ENCODE measurements around the gene TIMM8B. TPM values are rescaled to one million over a fixed set of nuclear protein-coding genes. Genes with fewer than 3 reads are reported as not detected.
"Not testable (repeated sequence)": the region's sequence is repeated elsewhere in the genome, so short reads cannot be mapped to it uniquely, and the experiment has no call there.

TIMM8B gene
- total RNA-seq, 1 donor = 10.6 TPM

DNA sequence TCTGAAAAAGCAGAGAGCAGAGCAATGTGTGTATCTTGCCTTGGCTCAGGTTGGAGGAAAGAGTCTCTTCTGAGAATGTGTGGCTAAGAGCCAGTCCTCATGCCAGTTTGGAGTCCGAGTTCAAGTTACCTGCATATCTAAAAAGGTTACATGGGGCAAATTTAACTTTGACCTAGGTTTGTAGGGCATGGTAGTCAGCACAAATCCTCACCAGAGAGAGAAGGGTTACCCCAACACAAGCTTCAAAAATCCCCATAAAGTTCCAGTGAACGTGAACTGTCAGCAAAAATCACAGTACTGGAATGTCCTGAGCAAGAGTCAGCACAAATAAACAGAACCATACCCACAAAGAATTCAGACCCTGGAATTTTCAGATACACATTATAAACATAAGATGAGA lies 13.9 kb upstream of the TIMM8B start:
- Histone ChIP-seq H3K4me3 (ENCODE audit: low read length) (no peak overlapping the region), H3K27me3 (ENCODE audit: insufficient read depth, low read length) (no peaks in the 10 kb centered on the region), H3K4me1 (ENCODE audit: insufficient read depth, low read length) (peaks cover 17% of the 10 kb centered on the region), H3K9me3 (ENCODE audit: low read depth, low read length) (no peaks in the 10 kb centered on the region)

DNA sequence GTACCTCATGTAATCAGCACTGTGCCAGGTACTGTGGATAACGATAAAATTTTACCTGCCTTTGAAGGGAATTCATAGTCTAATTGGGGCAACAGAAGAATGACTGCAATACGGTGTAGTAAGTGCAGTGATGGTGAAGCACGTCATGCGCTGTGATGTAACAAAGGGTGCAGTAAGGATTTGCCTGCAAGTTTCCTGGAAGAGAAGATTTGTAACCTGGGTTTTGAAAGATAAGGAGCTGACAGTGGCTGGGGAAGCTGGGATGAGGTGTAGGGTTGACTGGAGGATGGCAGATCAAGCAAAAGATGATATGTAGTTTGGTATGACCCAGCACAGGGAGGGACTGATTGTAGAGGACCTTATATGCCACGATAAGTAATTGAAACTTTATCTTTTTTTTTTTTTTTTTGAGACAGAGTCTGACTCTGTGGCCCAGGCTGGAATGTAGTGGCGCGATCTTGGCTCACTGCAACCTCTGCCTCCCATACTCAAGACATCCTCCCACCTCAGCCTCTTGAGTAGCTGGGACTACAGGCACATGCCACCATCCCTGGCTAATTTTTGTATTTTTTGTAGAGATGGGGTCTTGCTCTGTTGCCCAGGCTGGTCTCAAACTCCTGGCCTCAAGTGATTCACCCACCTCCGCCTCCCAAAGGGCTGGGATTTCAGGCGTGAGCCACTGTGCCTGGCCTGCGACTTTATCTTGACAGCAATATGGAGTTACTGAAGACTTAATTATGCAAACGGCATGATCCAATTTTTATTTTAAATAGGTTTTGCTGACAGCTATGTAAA lies 11.4 kb upstream of the TIMM8B start:
- Histone ChIP-seq H3K4me3 (ENCODE audit: low read length) (no peak overlapping the region), H3K9me3 (ENCODE audit: low read depth, low read length) (no peaks in the 10 kb centered on the region), H3K4me1 (ENCODE audit: insufficient read depth, low read length) (peaks cover 5% of the 10 kb centered on the region), H3K27me3 (ENCODE audit: insufficient read depth, low read length) (no peaks in the 10 kb centered on the region)

DNA sequence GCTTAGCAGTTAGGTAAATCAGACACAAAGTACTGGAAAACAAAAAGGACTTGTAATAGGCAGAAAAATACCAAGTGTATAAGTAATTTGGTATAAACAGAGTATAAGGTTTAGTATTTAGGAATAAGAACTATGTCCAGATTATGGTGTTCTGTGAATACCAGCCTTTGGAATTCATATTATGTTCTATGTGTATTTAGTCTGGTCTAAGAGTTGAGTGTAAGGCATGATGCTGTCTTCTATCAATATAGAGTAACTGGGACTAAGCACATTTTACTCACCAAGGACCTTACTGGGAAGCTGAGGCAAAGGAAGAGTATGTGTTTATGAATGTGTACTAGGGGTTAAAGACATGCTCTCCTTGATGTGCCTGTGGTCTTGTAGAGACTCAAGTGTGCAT lies 9.6 kb upstream of the TIMM8B start:
- no peaks in the 10 kb centered on the region for H3K27me3 ChIP-seq (ENCODE audit: insufficient read depth, low read length)
- no peaks in the 10 kb centered on the region for H3K9me3 ChIP-seq (ENCODE audit: low read depth, low read length)
- H3K4me3 ChIP-seq (ENCODE audit: low read length) = no peak overlapping the region
- no peaks in the 10 kb centered on the region for H3K4me1 ChIP-seq (ENCODE audit: insufficient read depth, low read length)

DNA sequence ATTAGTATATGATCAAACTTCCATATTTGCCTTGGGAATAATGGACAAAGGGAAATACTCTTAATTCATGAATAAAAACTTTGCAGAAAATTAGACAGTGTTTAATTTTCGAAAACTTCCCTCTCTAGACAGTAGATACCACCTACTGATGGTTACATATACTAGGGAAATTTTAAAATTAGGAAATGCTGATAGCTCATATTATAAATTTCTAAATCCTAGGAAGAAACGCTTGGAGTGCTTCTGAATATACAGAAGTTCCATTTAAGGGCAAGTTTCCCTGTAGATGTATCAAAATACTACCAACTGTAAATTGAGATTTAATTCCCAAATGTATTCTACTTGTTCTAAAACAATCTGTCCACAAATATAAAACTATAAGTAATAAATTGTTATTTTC lies 8.7 kb upstream of the TIMM8B start:
- H3K4me1 ChIP-seq (ENCODE audit: insufficient read depth, low read length); H3K27me3 ChIP-seq (ENCODE audit: insufficient read depth, low read length); H3K4me3 ChIP-seq (ENCODE audit: low read length); H3K9me3 ChIP-seq (ENCODE audit: low read depth, low read length): not testable (repeated sequence)

DNA sequence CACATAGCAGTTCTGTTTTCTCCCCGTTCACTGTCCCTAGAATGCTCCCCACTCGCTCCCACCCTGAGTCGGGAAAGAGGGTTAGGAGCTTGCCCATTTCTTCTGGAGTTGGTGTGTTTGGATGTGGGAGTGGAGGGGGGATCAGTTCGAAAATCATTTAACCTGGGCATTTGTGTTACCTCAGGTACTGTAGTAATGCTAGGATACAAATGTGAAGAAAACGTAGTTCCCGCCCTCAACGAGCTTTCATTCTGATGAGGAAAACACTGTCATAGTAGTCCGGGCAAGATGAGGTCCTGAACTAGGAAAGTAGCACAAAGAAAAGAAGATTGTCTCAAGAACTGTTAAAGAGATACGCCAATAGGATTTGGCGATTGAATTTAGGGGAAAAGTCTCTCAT lies 656 bp upstream of the TIMM8B start:
- Histone ChIP-seq H3K4me3 (ENCODE audit: low read length) (peak overlapping the region; percentile 95), H3K4me1 (ENCODE audit: insufficient read depth, low read length) (peaks cover 24% of the 10 kb centered on the region), H3K27me3 (ENCODE audit: insufficient read depth, low read length) (no peaks in the 10 kb centered on the region), H3K9me3 (ENCODE audit: low read depth, low read length) (no peaks in the 10 kb centered on the region)

DNA sequence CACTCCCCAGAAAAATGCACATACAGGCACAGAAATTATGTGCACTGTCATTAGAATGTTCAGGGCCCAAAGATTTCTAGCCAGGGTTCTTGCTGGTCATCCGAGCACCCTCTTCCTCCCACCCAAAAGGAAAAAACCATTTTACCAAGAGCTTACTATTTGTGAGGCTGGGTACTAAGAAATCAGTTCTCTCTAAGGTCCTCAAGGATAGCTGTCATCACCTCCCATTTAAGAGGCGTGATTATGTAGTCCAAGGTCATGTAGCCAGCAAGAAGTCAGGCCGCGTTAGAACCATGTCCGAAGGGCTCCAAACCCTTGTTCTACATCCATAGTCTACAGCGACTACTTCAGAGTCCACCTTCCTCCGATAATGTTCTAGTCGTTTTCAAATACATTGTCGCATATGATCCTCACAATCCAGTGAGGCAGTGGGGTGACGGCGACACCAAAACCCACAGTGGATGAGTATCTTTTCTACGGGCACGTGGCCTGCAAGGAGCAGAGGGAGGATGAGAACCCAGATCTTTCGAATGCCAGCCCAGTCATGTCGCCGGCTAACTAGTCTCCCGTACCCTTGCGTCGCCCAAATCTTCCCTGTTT lies 634 bp downstream of the TIMM8B start:
- Histone ChIP-seq H3K9me3 (ENCODE audit: low read depth, low read length) (no peaks in the 10 kb centered on the region), H3K27me3 (ENCODE audit: insufficient read depth, low read length) (no peaks in the 10 kb centered on the region), H3K4me1 (ENCODE audit: insufficient read depth, low read length) (peaks cover 24% of the 10 kb centered on the region), H3K4me3 (ENCODE audit: low read length) (peak overlapping the region; percentile 95)

DNA sequence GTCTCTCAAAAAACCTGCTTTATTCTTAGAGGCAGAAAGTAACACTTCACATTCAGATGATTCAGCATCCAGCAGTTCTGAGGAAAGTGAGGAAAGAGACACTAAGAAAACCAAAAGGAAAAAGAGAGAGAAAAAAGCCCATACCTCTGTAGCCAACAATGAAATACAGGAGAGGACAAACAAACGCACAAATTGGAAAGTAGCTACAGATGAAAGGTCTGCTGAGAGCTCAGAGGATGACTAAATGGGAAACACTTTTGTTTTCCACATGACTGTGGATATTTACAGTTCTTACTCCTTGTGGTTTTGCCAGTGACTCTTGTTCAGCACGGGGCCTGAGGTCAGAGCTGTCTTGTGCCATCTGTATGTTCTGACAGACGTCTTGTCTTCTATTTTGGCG lies 3.8 kb downstream of the TIMM8B start:
- no peaks in the 10 kb centered on the region for H3K27me3 ChIP-seq (ENCODE audit: insufficient read depth, low read length)
- no peak overlapping the region for H3K4me3 ChIP-seq (ENCODE audit: low read length)
- H3K4me1 ChIP-seq (ENCODE audit: insufficient read depth, low read length) = peaks cover 16% of the 10 kb centered on the region
- H3K9me3 ChIP-seq (ENCODE audit: low read depth, low read length) = no peaks in the 10 kb centered on the region

DNA sequence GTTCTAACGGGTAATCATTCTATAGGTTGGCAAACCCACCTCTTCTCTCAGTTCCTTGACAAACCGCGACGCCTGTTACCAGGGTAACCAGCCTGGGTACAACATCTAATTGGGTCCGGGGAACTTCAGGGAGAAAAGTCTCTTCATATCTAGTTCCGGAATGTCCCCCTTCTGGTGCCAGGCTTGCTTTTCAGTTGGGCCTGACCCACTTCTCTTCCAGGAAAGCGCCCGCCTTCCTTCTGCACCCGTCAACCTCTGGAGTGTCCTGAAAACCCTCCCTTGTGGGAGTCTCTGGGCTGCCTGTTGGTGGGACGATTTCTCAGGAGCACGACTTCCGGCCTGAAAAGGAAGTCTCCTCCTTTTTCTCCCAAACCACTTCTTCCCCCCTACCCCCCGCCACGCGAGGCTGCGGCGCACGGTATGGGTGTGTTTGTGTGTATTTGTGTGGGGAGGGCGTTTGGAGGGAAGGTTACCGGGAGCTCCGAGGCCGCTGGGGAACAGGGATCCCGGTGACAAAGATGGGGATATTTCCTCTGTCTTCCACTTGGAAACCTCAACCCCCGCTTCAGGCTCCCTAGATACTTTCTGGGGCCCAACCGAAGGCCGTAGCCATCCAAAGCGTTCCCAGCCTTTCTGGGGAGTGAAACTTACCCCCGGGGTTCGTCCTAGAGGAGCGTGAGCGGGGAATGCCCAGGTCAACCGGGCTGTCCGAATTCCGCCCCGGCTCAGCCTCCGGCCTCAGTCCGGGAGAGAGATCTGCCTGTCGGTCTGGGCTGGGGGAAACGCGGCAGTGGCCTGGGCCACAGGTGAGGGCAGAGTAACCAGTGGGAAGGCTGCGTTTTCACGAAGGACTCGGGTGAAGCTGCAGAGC lies 12.4 kb downstream of the TIMM8B start, which contains the start of the genes NKAPD1 and PIH1D2:
TSS of gene NKAPD1 (plus strand) at position 359 of the 871 bp plus-strand sequence. CDS start 1,276 bp downstream, outside the sequence.
TSS of gene PIH1D2 (minus strand) at position 77 of the 871 bp plus-strand sequence. CDS start 843 bp downstream, outside the sequence.
- H3K9me3 ChIP-seq (ENCODE audit: low read depth, low read length) = no peaks in the 10 kb centered on the region
- H3K4me1 ChIP-seq (ENCODE audit: insufficient read depth, low read length) = peaks cover 13% of the 10 kb centered on the region
- H3K4me3 ChIP-seq (ENCODE audit: low read length) = peak within 1 kb of the TSS; percentile 98
- H3K27me3 ChIP-seq (ENCODE audit: insufficient read depth, low read length) = no peaks in the 10 kb centered on the region

DNA sequence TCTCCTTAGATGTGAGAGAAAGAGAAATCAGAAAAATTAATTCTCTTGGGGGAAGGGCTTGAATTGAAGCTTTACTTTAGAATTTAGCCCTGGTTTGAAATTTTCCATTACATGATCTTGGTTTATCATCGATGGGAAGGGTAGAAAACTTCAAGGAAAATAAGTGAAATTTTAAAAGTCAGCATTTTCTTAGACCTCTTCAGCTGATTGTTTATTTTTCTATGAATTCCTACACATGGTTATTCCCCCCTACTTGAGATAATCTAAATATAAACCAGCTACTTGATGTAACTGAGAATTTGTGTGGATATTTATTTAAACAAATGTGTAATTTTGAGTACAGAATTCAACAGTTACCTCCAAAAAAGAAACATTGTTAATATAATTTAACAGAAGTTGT lies 23.6 kb downstream of the TIMM8B start:
- Histone ChIP-seq H3K4me3 (ENCODE audit: low read length) (no peak overlapping the region), H3K9me3 (ENCODE audit: low read depth, low read length) (no peaks in the 10 kb centered on the region), H3K4me1 (ENCODE audit: insufficient read depth, low read length) (no peaks in the 10 kb centered on the region), H3K27me3 (ENCODE audit: insufficient read depth, low read length) (no peaks in the 10 kb centered on the region)

DNA sequence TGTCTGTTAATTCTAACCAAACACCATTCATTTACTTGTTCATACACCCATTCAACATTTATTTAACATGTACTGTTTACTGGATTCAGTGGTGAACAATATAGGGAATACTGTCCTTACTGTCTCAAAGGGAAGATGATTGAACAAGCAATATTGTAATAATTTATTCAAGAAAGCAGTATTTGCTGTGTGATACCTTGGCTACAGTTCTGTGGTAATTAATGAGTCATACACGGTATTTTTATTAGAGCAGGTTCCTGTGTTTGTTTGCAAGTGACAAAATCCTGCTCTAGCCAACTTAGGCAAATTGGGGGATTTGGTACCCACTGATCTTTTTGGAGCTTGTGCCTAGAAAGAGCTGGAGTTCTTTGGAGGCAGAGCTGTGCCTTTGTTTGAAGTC lies 28.5 kb downstream of the TIMM8B start:
- Histone ChIP-seq H3K4me1 (ENCODE audit: insufficient read depth, low read length) (no peaks in the 10 kb centered on the region), H3K27me3 (ENCODE audit: insufficient read depth, low read length) (no peaks in the 10 kb centered on the region), H3K9me3 (ENCODE audit: low read depth, low read length) (no peaks in the 10 kb centered on the region), H3K4me3 (ENCODE audit: low read length) (no peak overlapping the region)

DNA sequence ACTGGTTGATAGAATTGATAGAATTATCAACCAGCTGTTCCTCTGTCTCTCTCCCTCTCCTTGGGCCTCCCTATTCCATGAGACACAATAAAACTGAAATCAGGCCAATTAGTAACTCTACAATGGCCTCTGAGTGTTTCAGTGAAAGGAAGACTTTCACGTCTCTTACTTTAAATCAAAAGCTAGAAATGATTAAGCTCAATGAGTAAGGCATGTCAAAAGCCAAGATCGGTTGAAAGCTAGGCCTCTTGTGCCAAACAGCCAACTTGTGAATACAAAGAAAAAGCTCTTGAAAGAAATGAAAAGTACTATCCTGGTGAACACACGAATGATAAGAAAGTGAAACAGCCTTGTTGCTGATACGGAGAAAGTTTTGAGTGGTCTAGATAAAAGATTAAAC lies 29.4 kb downstream of the TIMM8B start:
- H3K27me3 ChIP-seq (ENCODE audit: insufficient read depth, low read length) = no peaks in the 10 kb centered on the region
- H3K4me3 ChIP-seq (ENCODE audit: low read length) = no peak overlapping the region
- H3K9me3 ChIP-seq (ENCODE audit: low read depth, low read length) = no peaks in the 10 kb centered on the region
- H3K4me1 ChIP-seq (ENCODE audit: insufficient read depth, low read length) = no peaks in the 10 kb centered on the region

DNA sequence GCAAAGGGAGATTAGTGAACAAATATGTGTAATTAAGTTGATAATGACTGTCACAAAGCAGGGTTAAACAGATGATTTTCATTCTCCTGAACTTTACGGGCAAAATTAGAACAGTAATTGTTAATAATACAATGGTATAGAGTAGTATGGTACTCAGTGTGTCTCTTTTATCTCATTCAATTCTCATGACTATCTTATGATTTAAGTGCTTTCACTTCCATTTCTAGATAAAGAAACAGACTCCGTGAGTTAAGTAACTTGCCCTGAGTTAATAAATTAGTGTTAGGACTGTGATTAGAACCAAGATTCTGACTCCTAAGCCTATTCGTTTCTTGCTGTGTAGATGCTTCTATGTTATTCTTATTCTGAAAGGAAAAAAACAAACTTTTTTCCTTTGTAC lies 34.8 kb downstream of the TIMM8B start:
- H3K4me1 ChIP-seq (ENCODE audit: insufficient read depth, low read length) = peaks cover 12% of the 10 kb centered on the region
- no peak overlapping the region for H3K4me3 ChIP-seq (ENCODE audit: low read length)

DNA sequence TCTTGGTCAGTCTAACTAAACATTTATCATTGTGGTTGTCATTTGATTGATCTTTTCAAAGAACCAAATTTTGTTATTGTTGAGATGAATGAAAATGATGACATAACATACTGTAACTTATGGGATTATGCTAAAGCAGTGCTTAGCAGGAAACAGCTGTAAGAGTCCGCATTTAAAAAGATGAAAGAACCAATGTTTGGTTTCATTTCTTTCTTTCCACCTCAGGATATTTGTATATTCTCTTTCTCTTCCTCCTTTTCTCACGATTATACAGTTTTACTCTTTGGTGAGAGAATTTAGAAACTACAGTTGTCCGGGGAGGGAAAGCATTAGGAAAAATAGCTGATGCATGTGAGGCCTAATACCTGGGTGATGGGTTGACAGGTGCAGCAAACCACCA lies 35.8 kb downstream of the TIMM8B start:
- peaks cover 12% of the 10 kb centered on the region for H3K4me1 ChIP-seq (ENCODE audit: insufficient read depth, low read length)
- H3K9me3 ChIP-seq (ENCODE audit: low read depth, low read length) = no peaks in the 10 kb centered on the region
- H3K4me3 ChIP-seq (ENCODE audit: low read length) = no peak overlapping the region
- H3K27me3 ChIP-seq (ENCODE audit: insufficient read depth, low read length) = no peaks in the 10 kb centered on the region

More for the DNA sequence above, 34.8 kb downstream of the TIMM8B start:
- no peaks in the 10 kb centered on the region for H3K9me3 ChIP-seq (ENCODE audit: low read depth, low read length)
- H3K27me3 ChIP-seq (ENCODE audit: insufficient read depth, low read length) = no peaks in the 10 kb centered on the region

DNA sequence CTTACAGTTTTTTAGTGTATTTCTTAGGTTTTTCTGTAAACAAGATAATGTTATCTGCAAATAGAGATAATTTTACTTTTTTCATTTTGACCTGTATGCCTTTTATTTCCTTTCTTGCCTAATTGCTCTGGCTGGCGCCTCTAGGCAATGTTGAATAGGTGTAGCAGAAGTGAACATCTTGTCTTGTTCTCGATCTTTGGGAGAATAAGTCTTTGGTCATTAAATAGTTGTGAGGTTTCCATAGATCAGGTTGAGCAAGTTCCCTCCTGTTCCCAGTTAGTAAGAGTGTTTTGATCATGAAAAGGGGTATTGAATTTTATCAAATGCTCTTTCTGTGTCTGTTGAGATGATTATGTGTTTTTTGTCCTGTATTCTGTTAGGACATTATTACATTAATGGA lies 36.8 kb downstream of the TIMM8B start:
- Histone ChIP-seq H3K4me3 (ENCODE audit: low read length) (no peak overlapping the region), H3K9me3 (ENCODE audit: low read depth, low read length) (no peaks in the 10 kb centered on the region), H3K4me1 (ENCODE audit: insufficient read depth, low read length) (peaks cover 12% of the 10 kb centered on the region), H3K27me3 (ENCODE audit: insufficient read depth, low read length) (no peaks in the 10 kb centered on the region)

DNA sequence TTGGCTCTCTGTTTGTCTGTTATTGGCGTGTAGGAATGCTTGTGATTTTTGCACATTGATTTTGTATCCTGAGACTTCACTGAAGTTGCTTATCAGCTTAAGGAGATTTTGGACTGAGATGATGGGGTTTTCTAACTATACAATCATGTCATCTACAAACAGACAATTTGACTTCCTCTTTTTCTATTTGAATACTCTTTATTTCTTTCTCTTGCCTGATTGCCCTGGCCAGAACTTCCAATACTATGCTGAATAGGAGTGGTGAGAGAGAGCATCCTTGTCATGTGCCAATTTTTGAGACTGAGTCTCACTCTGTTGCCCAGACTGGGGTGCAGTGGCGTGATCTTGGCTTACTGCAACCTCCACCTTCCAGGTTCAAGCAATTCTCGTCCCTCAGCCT lies 38.3 kb downstream of the TIMM8B start:
- not testable (repeated sequence) for H3K27me3 ChIP-seq (ENCODE audit: insufficient read depth, low read length); H3K4me3 ChIP-seq (ENCODE audit: low read length); H3K9me3 ChIP-seq (ENCODE audit: low read depth, low read length)
- H3K4me1 ChIP-seq (ENCODE audit: insufficient read depth, low read length) = peaks cover 12% of the 10 kb centered on the region
